Right cardiac atrium (tissue), 5 donors: ENCODE measurements around the gene HNRNPH1. TPM values are rescaled to one million over a fixed set of nuclear protein-coding genes. Genes with fewer than 3 reads are reported as not detected.
"Not testable (repeated sequence)": the region's sequence is repeated elsewhere in the genome, so short reads cannot be mapped to it uniquely, and the experiment has no call there.

Source experiments
- ATAC-seq, 2 donors: fragments of 200-7000 bp; cut with Tn5 transposase; one replicate each; pipeline versions ENCODE4 v1.8.0 to v1.9.1; 2020; ENCODE audit warnings: moderate library complexity in 2 of 2, mild to moderate bottlenecking in 1 of 2
- DNase-seq, 3 donors: peaks; one replicate each; pipeline ENCODE4 v3.0.0-alpha.2; 2020
- H3K27ac ChIP-seq: one replicate; pipeline ENCODE4 v1.5.1; 2013; ENCODE audit warnings: mild to moderate bottlenecking, low read length, control low read depth, moderate library complexity
- H3K27me3 ChIP-seq: one replicate; pipeline ENCODE4 v1.6.1; 2013; ENCODE audit not compliant: control insufficient read depth, insufficient read depth
- H3K4me1 ChIP-seq: one replicate; pipeline ENCODE4 v1.6.1; 2013; ENCODE audit warnings: low read length; ENCODE audit not compliant: control insufficient read depth, insufficient read depth
- H3K4me3 ChIP-seq: one replicate; pipeline ENCODE4 v1.5.1; 2013; ENCODE audit warnings: low read length, control low read depth
- H3K9me3 ChIP-seq: one replicate; pipeline ENCODE4 v1.6.1; 2013; ENCODE audit warnings: low read length; ENCODE audit not compliant: control insufficient read depth
- WGBS: extraction: QIAGEN DNeasy Blood & Tissue Kit; methylation state at CpG from one replicate; pipeline ENCODE4 v1.1.7; 2013; 5-methylcytosine and 5-hydroxymethylcytosine counted together
- intact Hi-C, 4 donors: fragments of 100-400 bp; cut with DNase I; formaldehyde crosslinking; loops; one replicate each; pipeline versions ENCODE4 v1.11.0 to v1.14.0; 2022 to 2023
- long read RNA-seq, 4 donors: library from polyadenylated mRNA; unstranded; transcript quantifications; one replicate each; pipeline ENCODE4 v2.0.0, GENCODE V29; 2020 to 2021
- polyA plus RNA-seq: library from polyadenylated mRNA; stranded (reverse); fragments of 200-250 nt; gene quantifications from one replicate; pipeline ENCODE4 v1.2.3, GENCODE V29; 2013
- total RNA-seq, 4 donors: library from RNA; stranded (reverse); fragmentation: NEBNext Ultra II Directional; extraction: Animal tissue kit (Norgen Biotek cat#: 25700); gene quantifications; one replicate each; pipeline ENCODE4 v1.2.1, GENCODE V29; 2021
- donor health status: healthy with polysubstance abuse.
- donor health status: DM: no; HTN: yes; CAD: no.
- donor health status: DM: no; HTN: no; CAD: no.
- donor health status: DM: no; HTN: yes; CAD: no; lungs with severe emphysema.
- donor health status: DM: yes; HTN: yes; CAD: no.

HNRNPH1 gene, protein sequence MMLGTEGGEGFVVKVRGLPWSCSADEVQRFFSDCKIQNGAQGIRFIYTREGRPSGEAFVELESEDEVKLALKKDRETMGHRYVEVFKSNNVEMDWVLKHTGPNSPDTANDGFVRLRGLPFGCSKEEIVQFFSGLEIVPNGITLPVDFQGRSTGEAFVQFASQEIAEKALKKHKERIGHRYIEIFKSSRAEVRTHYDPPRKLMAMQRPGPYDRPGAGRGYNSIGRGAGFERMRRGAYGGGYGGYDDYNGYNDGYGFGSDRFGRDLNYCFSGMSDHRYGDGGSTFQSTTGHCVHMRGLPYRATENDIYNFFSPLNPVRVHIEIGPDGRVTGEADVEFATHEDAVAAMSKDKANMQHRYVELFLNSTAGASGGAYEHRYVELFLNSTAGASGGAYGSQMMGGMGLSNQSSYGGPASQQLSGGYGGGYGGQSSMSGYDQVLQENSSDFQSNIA
- total RNA-seq (100 to 1,000 TPM; 210 to 253 (median 233) TPM), polyA plus RNA-seq (121 TPM)
- long read RNA-seq, donor 1, transcript HNRNPH1-204 (14 exons, 2,248 nt) = major isoform, 15 of 43 reads
- long read RNA-seq, donor 1, transcript HNRNPH1-203 (14 exons, 2,279 nt) = minor isoform, 11 of 43 reads
- long read RNA-seq, donor 1, partial matches to known transcripts = 4 of 43 reads
- long read RNA-seq, donor 1, other reads (novel, unspliced or antisense) = 11 of 43 reads
- long read RNA-seq, donor 2, partial matches to known transcripts = 0 of 15 reads
- long read RNA-seq, donor 2, other reads (novel, unspliced or antisense) = 9 of 15 reads
- long read RNA-seq, donor 3, transcript HNRNPH1-203 (14 exons, 2,279 nt) = minor isoform, 27 of 145 reads
- long read RNA-seq, donor 3, transcript HNRNPH1-204 (14 exons, 2,248 nt) = major isoform, 30 of 145 reads
- long read RNA-seq, donor 3, partial matches to known transcripts = 19 of 145 reads
- long read RNA-seq, donor 3, other reads (novel, unspliced or antisense) = 61 of 145 reads
- long read RNA-seq, donor 4, partial matches to known transcripts = 0 of 4 reads
- long read RNA-seq, donor 4, other reads (novel, unspliced or antisense) = 2 of 4 reads

DNA sequence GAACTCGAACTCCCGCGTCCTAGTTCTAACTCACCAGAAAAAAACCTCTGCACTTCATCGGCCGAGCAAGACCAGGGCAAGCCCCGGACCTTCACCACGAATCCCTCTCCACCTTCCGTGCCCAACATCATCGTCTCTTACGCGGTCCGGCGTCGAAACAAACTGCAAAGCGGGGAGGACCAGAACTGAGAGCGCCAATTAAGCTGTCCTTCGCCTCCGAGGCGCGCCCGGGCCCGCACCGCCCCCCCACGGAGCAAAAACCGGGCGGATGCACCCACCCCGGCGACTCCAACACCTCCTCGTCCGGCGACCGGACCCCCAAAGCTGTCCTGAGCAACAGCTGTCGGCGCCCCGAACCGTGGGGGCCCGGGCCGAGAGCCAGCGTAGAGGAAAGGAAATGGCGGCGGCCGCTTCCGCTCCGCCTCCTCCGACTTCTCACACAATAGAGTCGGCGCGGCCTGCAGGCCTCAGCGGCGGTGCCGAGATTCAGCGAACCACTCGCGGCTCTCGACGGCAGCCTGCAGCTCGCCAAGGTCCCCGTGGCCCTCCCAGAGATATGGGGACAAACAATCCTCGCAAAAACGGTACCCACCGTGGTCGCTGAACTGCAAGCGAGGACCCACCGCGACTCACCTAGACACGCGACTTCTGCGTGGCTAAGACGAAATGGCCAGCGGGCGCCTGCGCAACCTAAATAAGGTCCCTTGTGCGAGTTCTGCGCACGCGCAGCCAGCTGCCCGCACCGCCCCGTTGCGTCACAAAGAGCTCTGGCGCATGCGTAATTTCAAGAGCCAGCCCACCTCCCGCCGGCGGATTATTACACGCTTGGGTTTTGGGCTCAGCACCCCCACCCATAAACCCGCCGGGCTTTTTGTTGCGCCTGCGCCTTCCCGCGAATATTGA lies at the start of gene HNRNPH1:
HNRNPH1 (minus strand) TSS at position 669 of the 903 bp plus-strand sequence; CDS start at position 131, 538 bp downstream.
- Histone ChIP-seq H3K4me3 (peak within 1 kb of the TSS; percentile 69), H3K9me3 (no peaks in the 10 kb centered on the region), H3K27me3 (no peaks in the 10 kb centered on the region), H3K4me1 (no peaks in the 10 kb centered on the region), H3K27ac (peak within 1 kb of the TSS; percentile 96)
- WGBS = under 1% methylated on average over 92 of the region's 92 CpGs
- peak; percentile 98 to 99 (median 99) for DNase-seq
- peak; percentile 90 to 92 for ATAC-seq
- intact Hi-C loops = no loop called here

DNA sequence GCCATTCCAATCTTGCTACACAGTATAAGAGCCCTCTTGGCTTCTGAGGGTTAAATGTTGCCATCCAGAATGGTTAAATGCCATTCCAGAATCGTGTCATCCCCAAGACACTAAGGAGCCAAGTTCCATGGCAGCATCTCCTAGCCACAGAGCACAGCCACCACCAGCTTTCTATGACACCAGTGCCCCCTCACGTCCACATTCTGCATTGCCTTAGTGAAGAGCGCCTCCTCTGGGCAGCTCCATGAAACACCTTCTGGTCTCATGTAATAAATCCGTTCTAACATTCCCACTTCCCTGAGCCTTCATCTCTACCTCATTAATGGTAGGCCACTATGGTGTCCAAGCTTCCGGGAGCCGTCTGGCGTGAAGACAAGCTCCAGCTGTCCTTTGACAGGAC lies 44.9 kb upstream of the HNRNPH1 start:
- H3K9me3 ChIP-seq = no peaks in the 10 kb centered on the region
- intact Hi-C loops = no loop called here
- ATAC-seq (peak; percentile 39 to 61), DNase-seq (peak in 1 of 3 donors; percentile 24)
- no peak overlapping the region for H3K4me3 ChIP-seq
- H3K27me3 ChIP-seq = no peaks in the 10 kb centered on the region
- H3K27ac ChIP-seq = no peak overlapping the region
- WGBS = 42% methylated on average over 7 of the region's 7 CpGs
- H3K4me1 ChIP-seq = no peaks in the 10 kb centered on the region

DNA sequence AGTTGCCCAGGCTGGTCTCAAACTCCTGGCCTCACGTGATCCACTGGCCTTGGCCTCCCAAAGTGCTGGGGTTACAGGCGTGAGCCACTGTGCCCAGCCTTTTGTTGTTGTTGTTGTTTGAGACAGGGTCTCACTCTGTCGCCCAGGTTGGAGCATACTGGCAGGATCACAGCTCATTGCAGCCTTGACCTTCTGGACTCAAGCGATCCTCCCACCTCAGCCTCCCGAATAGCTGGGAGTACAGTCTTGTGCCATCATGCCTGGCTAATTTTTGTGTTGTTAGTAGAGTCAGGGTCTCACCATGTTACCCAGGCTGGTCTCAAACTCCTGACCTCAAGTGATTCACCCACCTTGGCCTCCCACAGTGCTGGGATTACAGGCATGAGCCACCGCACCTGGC lies 38.2 kb upstream of the HNRNPH1 start:
- H3K27me3 ChIP-seq, ATAC-seq, intact Hi-C loops, DNase-seq, H3K4me1 ChIP-seq, H3K27ac ChIP-seq, H3K4me3 ChIP-seq, H3K9me3 ChIP-seq: not testable (repeated sequence)
- 95% methylated on average over 6 of the region's 6 CpGs for WGBS

DNA sequence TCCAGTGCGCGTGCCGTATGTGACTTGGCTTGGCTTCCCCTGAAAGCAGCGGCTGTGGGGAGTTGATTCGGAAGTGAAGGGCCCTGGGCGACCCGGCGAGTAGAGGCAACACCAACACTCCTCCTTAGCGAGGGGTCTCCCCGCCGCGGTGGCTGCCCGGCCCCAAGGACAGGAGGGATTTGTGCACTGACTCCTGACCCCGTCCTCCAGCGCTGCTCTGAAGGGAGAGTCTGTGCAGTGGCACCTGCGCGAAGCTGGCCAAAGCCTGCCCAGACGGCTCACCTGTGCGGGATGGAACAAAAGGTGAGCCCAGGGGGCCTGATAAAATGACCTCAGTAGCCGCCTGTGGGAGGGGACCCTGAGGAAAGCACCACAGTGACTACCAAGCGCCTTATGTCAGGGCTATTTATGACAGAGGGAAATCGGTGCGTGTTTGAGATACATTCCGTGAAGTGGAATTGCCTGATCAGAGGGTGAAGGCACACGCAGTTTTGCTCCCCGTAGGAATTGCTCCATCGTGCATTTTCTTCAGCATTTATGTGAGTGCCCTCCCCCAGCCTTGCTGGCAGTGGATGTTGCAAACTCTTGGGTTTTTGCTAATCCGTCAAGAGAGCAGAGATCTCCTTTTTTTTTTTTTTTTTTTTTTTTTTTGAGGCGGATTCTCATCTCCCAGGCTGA lies 34.8 kb upstream of the HNRNPH1 start:
- DNase-seq = peak in 1 of 3 donors; percentile 22
- H3K9me3 ChIP-seq, H3K27ac ChIP-seq, intact Hi-C loops, H3K4me1 ChIP-seq, H3K27me3 ChIP-seq: not testable (repeated sequence)
- H3K4me3 ChIP-seq = peak overlapping the region; percentile 38
- ATAC-seq = peak; percentile 20 to 42
- 4% methylated on average over 10 of the region's 29 CpGs for WGBS

DNA sequence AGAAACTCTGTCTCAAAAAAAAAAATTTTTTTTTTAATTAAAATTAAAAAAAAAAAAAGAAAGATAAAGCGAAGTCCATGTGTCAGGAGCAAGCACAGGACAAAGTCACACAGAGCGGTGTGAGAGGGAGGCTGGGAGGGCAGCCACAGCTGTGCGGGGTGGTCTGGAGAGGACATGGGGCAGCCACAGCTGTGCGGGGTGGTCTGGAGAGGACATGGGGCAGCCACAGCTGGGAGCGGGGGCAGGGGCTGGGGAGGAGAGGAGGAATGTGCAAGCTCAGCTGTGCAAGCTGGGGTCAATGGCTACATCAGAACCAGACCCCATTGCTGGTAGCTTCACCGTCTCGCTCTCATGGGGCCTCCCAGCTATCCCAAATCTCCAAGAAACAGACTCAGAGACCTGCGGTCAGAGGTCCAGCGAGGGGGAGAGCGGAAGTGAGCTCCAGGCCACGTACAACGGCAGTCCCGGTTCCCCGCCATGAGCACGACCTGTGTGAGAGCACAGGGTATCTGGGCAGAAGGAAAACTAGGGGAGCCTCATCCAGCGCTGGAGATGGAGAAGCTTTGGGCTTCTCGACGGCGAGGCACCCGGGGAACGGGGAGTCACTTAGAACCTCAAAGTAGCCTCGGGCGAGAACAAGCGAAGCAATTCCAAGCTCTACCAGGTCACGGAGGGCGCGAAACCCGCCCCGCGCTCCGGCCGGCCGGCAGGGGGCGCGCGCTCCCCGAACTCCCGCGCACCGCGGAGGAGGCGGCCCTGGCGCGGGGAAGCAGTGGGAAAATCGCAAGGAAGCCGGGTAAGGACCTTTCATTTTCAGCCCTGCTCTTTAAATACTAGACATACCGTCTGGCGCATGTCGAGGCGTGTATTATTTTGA lies 34.1 kb upstream of the HNRNPH1 start:
- intact Hi-C loops, H3K9me3 ChIP-seq, H3K27ac ChIP-seq, H3K4me1 ChIP-seq, H3K27me3 ChIP-seq: not testable (repeated sequence)
- peak overlapping the region; percentile 13 for H3K4me3 ChIP-seq
- ATAC-seq (peak; percentile 95 to 97), DNase-seq (peak in 2 of 3 donors; percentile 47 to 64)
- WGBS = 21% methylated on average over 12 of the region's 50 CpGs

DNA sequence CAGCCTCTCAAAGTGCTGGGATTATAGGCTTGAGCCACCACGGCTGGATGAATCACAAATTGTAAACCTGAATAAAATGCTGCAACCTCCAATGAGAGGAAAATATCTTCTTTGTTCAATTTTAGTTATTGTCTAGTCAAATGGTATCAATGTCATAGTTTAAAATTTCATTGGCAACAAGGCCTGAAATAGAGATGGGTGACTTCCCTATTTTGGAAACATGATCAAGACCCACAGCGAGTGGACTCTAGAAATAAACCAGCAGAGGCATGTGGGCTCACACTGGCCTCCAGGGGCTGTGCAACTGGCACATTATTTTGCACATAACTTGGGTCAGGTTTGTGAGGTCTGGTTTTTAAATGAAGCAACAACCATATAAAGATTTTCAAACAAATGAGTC lies 29.7 kb upstream of the HNRNPH1 start:
- intact Hi-C loops = not testable (repeated sequence)
- WGBS = 69% methylated on average over 2 of the region's 2 CpGs

DNA sequence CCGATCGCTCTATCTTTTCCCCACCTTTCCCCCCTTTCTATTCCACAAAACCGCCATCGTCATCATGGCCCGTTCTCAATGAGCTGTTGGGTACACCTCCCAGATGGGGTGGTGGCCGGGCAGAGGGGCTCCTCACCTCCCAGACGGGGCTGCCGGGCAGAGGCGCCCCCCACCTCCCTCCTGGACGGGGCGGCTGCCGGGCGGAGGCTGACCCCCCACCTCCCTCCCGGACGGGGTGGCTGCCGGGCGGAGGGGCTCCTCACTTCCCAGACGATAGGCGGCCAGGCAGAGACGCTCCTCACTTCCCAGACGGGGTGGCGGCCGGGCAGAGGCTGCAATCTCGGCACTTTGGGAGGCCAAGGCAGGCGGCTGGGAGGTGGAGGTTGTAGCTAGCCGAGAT lies 26.8 kb upstream of the HNRNPH1 start:
- not testable (repeated sequence) for DNase-seq, ATAC-seq
- 94% methylated on average over 24 of the region's 26 CpGs for WGBS

More for the DNA sequence above, 29.7 kb upstream of the HNRNPH1 start:
- H3K9me3 ChIP-seq, H3K4me1 ChIP-seq, H3K27ac ChIP-seq, ATAC-seq, DNase-seq, H3K4me3 ChIP-seq, H3K27me3 ChIP-seq: not testable (repeated sequence)

DNA sequence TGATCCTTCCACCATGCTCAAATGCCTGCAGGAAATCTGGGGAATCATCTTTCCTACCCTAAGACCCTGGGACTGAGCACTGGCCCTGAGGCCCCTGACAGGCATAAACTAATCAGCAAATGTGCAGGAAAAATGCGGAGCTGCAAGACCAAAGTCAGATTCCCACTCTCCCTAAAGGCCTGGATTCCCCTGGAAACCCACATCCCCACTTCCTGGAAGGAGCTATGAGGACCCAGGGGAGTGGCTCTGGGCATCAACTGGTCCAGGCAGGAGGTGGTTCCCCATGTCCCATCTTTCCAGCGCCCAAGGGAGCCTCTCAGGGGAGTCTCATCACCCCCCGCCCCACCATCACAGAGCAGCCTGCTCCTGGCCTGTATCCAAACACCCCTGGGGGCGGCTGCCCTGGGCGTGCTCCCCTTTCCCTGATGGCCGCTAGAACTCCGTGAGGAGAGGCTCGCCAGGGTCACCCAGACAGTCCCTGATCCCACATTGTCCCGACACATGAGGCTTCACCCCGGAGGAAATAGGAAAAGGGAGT lies 25.8 kb upstream of the HNRNPH1 start:
- H3K27ac ChIP-seq, intact Hi-C loops, H3K9me3 ChIP-seq, H3K4me3 ChIP-seq, DNase-seq, H3K27me3 ChIP-seq, H3K4me1 ChIP-seq: not testable (repeated sequence)
- peak; percentile 25 to 38 for ATAC-seq
- WGBS = 63% methylated on average over 10 of the region's 10 CpGs

More for the DNA sequence above, 26.8 kb upstream of the HNRNPH1 start:
- H3K9me3 ChIP-seq, intact Hi-C loops, H3K4me3 ChIP-seq, H3K27ac ChIP-seq, H3K27me3 ChIP-seq, H3K4me1 ChIP-seq: not testable (repeated sequence)

DNA sequence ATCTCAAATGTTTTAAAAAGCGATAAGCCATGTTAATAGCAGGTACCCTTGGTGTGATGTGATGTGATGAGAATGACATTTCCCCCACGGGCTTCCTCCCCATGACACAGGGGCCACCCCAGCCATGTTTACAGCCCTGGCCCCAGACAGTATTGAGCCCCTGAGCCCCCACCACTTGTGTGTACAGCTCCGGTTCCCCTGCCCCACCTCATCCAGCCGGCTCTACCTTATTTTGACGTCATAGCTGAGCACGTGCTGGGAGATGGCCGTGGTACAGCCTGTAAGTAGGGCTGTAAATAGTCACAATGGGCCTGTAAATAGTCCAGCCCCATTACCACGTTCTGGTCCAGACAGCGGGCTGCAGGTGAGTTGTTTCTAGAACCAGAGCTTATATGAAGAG lies 24.9 kb upstream of the HNRNPH1 start:
- Histone ChIP-seq H3K27me3 (no peaks in the 10 kb centered on the region), H3K4me3 (no peak overlapping the region), H3K4me1 (no peaks in the 10 kb centered on the region), H3K27ac (no peak overlapping the region), H3K9me3 (no peaks in the 10 kb centered on the region)
- WGBS = 82% methylated on average over 9 of the region's 9 CpGs
- no peak for DNase-seq
- intact Hi-C loops = no loop called here
- ATAC-seq = no peak
